K562 treated with DMSO at 1 percent for 48 hours (cell line): ENCODE measurements around the gene LSM14A. TPM values are rescaled to one million over a fixed set of nuclear protein-coding genes. Genes with fewer than 3 reads are reported as not detected.

Experiments used
- total RNA-seq: library from RNA; unstranded; fragments of 300-600 nt; gene quantifications from 2 replicates; pipeline ENCODE4 v1.2.3, GENCODE V29; 2022; ENCODE audit warnings: low replicate concordance; ENCODE audit errors: extremely low read depth

Gene LSM14A
- total RNA-seq, result not detected in 2 replicates

DNA sequence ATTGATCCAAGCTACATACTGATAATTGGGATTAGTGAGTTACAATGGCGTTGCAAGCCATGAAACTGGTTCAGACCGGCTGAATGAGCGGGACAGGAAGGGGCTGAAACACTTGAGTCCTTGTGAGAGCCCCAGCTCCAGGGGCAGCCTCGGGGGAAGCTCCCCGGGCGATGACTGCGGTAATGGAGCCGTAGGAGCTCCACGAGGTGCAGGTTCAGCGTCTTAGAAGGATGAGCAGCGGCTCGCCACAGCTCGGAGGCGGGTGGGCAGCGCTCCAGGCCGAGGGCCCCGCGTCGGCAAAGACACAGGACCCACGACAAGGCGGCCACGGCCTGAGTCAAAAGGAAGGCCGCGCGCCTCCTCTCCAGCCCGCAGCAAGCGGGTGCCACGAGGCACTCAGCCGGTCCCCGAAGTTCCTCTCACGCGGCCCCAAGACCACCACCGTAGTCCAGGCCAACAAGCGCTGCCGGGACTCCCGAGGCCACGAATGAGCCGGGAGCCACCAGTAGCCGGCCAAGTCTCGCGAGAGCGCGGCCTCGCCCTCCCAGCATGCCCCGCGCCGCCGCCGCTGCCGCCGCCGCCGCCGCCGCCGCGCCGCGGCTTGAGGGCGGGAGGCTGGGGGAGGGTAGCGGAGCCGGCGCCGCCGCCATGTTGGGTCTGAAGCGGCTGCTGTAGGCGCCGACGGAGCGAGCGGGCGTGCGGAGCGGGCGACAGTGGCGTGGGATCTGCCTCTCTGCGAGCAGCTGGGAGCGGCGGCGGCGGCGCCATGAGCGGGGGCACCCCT lies at the start of gene LSM14A:
Gene LSM14A, plus strand, starts transcription at position 628 of the 784 bp plus-strand sequence. Its CDS starts 139 bp downstream, at position 767.

GRCh38 chr19:34254046-34254697 lies 81.9 kb downstream of the LSM14A start, which contains the start of gene GARRE1:
Gene GARRE1 (plus strand): TSS chr19:34254554. CDS start chr19:34300474, 45,920 bp downstream.

Other genes with a start within 250 kb of the LSM14A start
- not detected in 2 replicates for gene GARRE1, start 82.0 kb downstream of the LSM14A start, total RNA-seq
- gene GPI, start 192.7 kb downstream of the LSM14A start, total RNA-seq, result not detected in 2 replicates
- not detected in 2 replicates for gene PDCD2L, start 231.9 kb downstream of the LSM14A start, total RNA-seq